HepG2 (cell line): Measurements from ENCODE around the gene HYAL1. TPM values are rescaled to one million over a fixed set of nuclear protein-coding genes. Genes with fewer than 3 reads are reported as not detected.

Source experiments
- ATAC-seq: fragments of 200-7000 bp; cut with Tn5 transposase; 3 replicates; pipeline ENCODE4 v1.9.1; 2020; ENCODE audit warnings: mild to moderate bottlenecking, moderate library complexity
- BruUV-seq: library from RNA; stranded (reverse); fragments of 400-500 nt; replicated peaks from 2 replicates; lab custom pipeline; 2021; lab: Mats Ljungman, UMichigan
- CTCF ChIA-PET: fragments of 300-600 bp; formaldehyde crosslinking; extraction: SDS; loops from one replicate; lab custom pipeline; 2021; ENCODE audit warnings: low total read pairs, inconsistent platforms, low intra/inter-chr PET ratio; lab: Yijun Ruan, JAX
- POLR2A ChIA-PET: fragments of 350-600 bp; sonication (Branson Sonifier 250); formaldehyde crosslinking; loops from one replicate; lab custom pipeline; 2020; ENCODE audit warnings: antibody characterized with exemption, inconsistent platforms; lab: Yijun Ruan, JAX
- DNase-seq: peaks from one replicate; pipeline ENCODE4 v3.0.0-alpha.2; 2015; ENCODE audit warnings: low spot score
- FAIRE-seq: peaks from 3 replicates; lab custom pipeline; 2011; peaks lifted over from hg19 to GRCh38; lab: Jason Lieb, UNC
- H2AFZ ChIP-seq: one replicate; pipeline ENCODE4 v1.6.1; 2011; ENCODE audit warnings: low read length, inconsistent platforms
- H3K27ac ChIP-seq: fragments of 300-600 bp; 3 replicates; pipeline ENCODE4 v1.8.0; 2011; ENCODE audit warnings: mixed run types, mild to moderate bottlenecking, mixed read lengths, low read length, inconsistent platforms; ENCODE audit not compliant: insufficient read depth; ENCODE audit errors: extremely low read length
- H3K27me3 ChIP-seq, 2 experiments: fragments of 200-600 bp in 1 of 2; 2 replicates in 1 of 2; 3 replicates in 1 of 2; pipeline versions ENCODE4 v1.6.0 to v1.8.0; 2011; ENCODE audit warnings: low read length in 2 of 2, mild to moderate bottlenecking in 2 of 2, moderate library complexity in 2 of 2, inconsistent platforms in 1 of 2; ENCODE audit not compliant: insufficient read depth in 2 of 2, control insufficient read depth in 1 of 2
- H3K36me3 ChIP-seq, 2 experiments: fragments of 200-600 bp in 1 of 2; replicated peaks in 1 of 2; 2 replicates in 1 of 2; 3 replicates in 1 of 2; pipeline versions ENCODE4 v1.5.1 to v1.8.0; 2011; ENCODE audit warnings: low read length in 2 of 2, inconsistent platforms in 1 of 2; ENCODE audit not compliant: insufficient read depth in 2 of 2, control insufficient read depth in 1 of 2
- H3K4me1 ChIP-seq: 2 replicates; pipeline ENCODE4 v1.5.1; 2012; ENCODE audit warnings: low read length, inconsistent platforms; ENCODE audit not compliant: insufficient read depth
- H3K4me2 ChIP-seq: 2 replicates; pipeline ENCODE4 v1.6.0; 2011; ENCODE audit warnings: low read depth, low read length, inconsistent platforms
- H3K4me3 ChIP-seq, 3 experiments: fragments of 200-600 bp in 1 of 3; sonication (generic), shearing (Covaris generic) in 1 of 3; replicated peaks in 1 of 3; 2 replicates each; pipeline ENCODE4 v1.5.1; 2011 to 2016; ENCODE audit warnings: low read length in 3 of 3, inconsistent platforms in 2 of 3, low read depth in 2 of 3, mild to moderate bottlenecking in 2 of 3, control low read depth in 1 of 3, mixed read lengths in 1 of 3; ENCODE audit not compliant: insufficient read depth in 1 of 3
- H3K79me2 ChIP-seq: one replicate; pipeline ENCODE4 v1.6.1; 2011; ENCODE audit warnings: low read length, inconsistent platforms; ENCODE audit not compliant: insufficient read depth
- H3K9ac ChIP-seq: 2 replicates; pipeline ENCODE4 v1.6.0; 2011; ENCODE audit warnings: mild to moderate bottlenecking, low read depth, low read length, inconsistent platforms; ENCODE audit not compliant: insufficient read depth
- H3K9me3 ChIP-seq: 2 replicates; pipeline ENCODE4 v1.5.1; 2012; ENCODE audit warnings: mild to moderate bottlenecking, low read length
- H4K20me1 ChIP-seq: 2 replicates; pipeline ENCODE4 v1.6.0; 2011; ENCODE audit warnings: inconsistent platforms, mild to moderate bottlenecking, low read length, moderate library complexity; ENCODE audit not compliant: insufficient read depth
- AGO1 ChIP-seq: fragments of 200-400 bp; formaldehyde crosslinking; IDR thresholded peaks from 2 replicates; pipeline ENCODE4 v1.6.1; 2017; ENCODE audit warnings: mild to moderate bottlenecking, low read depth, low read length, moderate library complexity; ENCODE audit not compliant: poor library complexity, severe bottlenecking
- ARNTL ChIP-seq: sonication (generic); formaldehyde crosslinking; IDR thresholded peaks from 2 replicates; pipeline ENCODE4 v1.4.0; 2020; ENCODE audit warnings: mild to moderate bottlenecking, missing genetic modification reagents
- GABPA ChIP-seq, 2 experiments: IDR thresholded peaks; 2 replicates each; pipeline ENCODE4 v1.6.1; 2011 to 2016; ENCODE audit warnings: low read depth in 2 of 2, low read length in 1 of 2, missing biosample characterization in 1 of 2, missing genetic modification characterization in 1 of 2
- HDAC1 ChIP-seq: sonication (generic); formaldehyde crosslinking; IDR thresholded peaks from 2 replicates; pipeline ENCODE4 v1.5.1; 2020; ENCODE audit warnings: mild to moderate bottlenecking, missing genetic modification reagents
- MED13 ChIP-seq: sonication (generic); formaldehyde crosslinking; IDR thresholded peaks from 2 replicates; pipeline ENCODE4 v1.5.0; 2020; ENCODE audit warnings: missing genetic modification reagents
- POLR2G ChIP-seq: fragments of 200-400 bp; formaldehyde crosslinking; IDR thresholded peaks from 2 replicates; pipeline ENCODE4 v1.6.1; 2018; ENCODE audit warnings: mild to moderate bottlenecking, low read depth, low read length, moderate library complexity
- RNF2 ChIP-seq: fragments of 450-650 bp; conservative IDR thresholded peaks from 2 replicates; pipeline ENCODE4 v1.6.1; 2016; ENCODE audit warnings: low read depth
- SAP130 ChIP-seq: IDR thresholded peaks from 2 replicates; pipeline ENCODE4 v1.6.1; 2016; ENCODE audit warnings: low read depth
- SP4 ChIP-seq: sonication (generic); formaldehyde crosslinking; IDR thresholded peaks from 2 replicates; pipeline ENCODE4 v1.8.1; 2023; ENCODE audit warnings: mild to moderate bottlenecking, missing genetic modification reagents
- ZNF263 ChIP-seq: sonication (generic); formaldehyde crosslinking; IDR thresholded peaks from 2 replicates; pipeline ENCODE4 v1.4.0; 2020; ENCODE audit warnings: missing genetic modification reagents
- ZNF274 ChIP-seq: sonication (generic); formaldehyde crosslinking; IDR thresholded peaks from 2 replicates; pipeline ENCODE4 v1.5.1; 2020; ENCODE audit warnings: mild to moderate bottlenecking, missing genetic modification reagents
- ZNF383 ChIP-seq: sonication (generic); formaldehyde crosslinking; IDR thresholded peaks from 2 replicates; pipeline ENCODE4 v1.4.0; 2020; ENCODE audit warnings: missing genetic modification reagents, mild to moderate bottlenecking, borderline replicate concordance
- ZNF543 ChIP-seq: sonication (generic); formaldehyde crosslinking; IDR thresholded peaks from 2 replicates; pipeline ENCODE4 v1.4.0; 2020; ENCODE audit warnings: mild to moderate bottlenecking, missing genetic modification reagents
- WGBS: methylation state at CpG from one replicate; pipeline ENCODE4 v1.1.6; 2017; ENCODE audit warnings: low lambda C conversion rate; 5-methylcytosine and 5-hydroxymethylcytosine counted together
- in situ Hi-C: cut with HindIII; loops from 2 replicates; pipeline ENCODE4 v1.10.0; 2017; ENCODE audit warnings: low pct_unique_long_range_greater_than_20kb; ENCODE audit not compliant: extremely low pct_ligation_motif_present
- intact Hi-C: fragments of 100-400 bp; cut with micrococcal nuclease; formaldehyde crosslinking; loops from one replicate; pipeline ENCODE4 v1.10.0; 2022; ENCODE audit not compliant: unreplicated experiment
- polyA plus RNA-seq, 8 experiments: library from polyadenylated mRNA; depleted of rRNA in 3 of 8; stranded (reverse) in 7 of 8; unstranded in 1 of 8; fragments of >200 nt; fragmentation: Illumina TruSeq in 4 of 8; extraction: Trizol in 4 of 8; gene quantifications; 2 replicates each; pipeline versions ENCODE4 v1.2.1 to v1.2.3, GENCODE V29; 2011 to 2016; ENCODE audit warnings: low read depth in 4 of 8, missing spikeins in 1 of 8, mixed read lengths in 1 of 8; ENCODE audit not compliant: insufficient read depth in 1 of 8
- total RNA-seq, 5 experiments: library from RNA; depleted of rRNA; stranded (reverse); fragments of >200 nt; fragmentation: Illumina TruSeq; extraction: Trizol; gene quantifications; 2 replicates each; pipeline ENCODE4 v1.2.3, GENCODE V29; 2016; ENCODE audit warnings: low read depth in 1 of 5
- TF ChIP-seq, protein P1 (sequence below): IDR thresholded peaks from 2 replicates; pipeline ENCODE4 v1.6.1; 2012; ENCODE audit warnings: inconsistent platforms
- TF ChIP-seq, protein P2 (sequence below): sonication (generic); formaldehyde crosslinking; IDR thresholded peaks from 2 replicates; pipeline ENCODE4 v1.4.0; 2020; ENCODE audit warnings: missing genetic modification reagents
- TF ChIP-seq, protein P3 (sequence below): IDR thresholded peaks from 2 replicates; pipeline ENCODE4 v1.6.1; 2016; ENCODE audit warnings: missing biosample characterization, missing genetic modification reagents, low read depth

HYAL1 gene
- total and polyA plus RNA-seq, 2 of the 13 experiments (the other 11 are each of a cell fraction or from before 2014, with no cell fraction given) = 76.5 to 193 TPM

DNA sequence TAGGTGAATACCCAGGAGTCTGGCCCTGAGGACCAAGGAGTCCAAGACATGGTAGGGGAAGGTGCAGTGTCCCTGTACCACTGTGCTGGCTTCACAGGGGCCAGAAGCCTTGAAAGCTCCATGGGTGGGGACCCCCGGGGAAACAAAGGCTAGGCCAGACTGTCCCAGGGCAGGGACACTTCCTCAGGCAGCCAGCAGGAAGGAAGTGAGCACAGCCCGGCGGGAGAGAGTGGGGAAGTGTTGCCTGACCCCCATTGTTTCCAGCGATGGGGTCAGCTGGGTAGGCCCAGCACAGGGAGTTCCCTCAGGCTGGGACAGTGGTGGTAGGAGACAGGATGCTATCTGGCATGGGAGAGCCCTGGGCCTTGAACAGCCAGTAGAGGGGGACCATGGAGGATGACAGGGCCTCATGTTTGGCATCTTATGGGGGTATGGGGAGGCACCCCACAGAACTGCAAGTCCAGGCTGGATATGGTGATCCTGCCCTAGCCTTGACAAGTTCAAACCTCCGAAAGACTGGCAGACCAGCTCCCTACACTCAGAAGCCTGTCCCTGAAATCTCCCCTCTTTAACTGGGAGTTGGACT lies 20.3 kb upstream of the HYAL1 start (continued):
- TF ChIP-seq ZNF274 (CRISPR knock-in tag) = 0 out of 2 replicates have a peak, but pooled peaks have one; percentile 6
- no peak for TF ChIP-seq ARNTL (CRISPR knock-in tag)
- TF ChIP-seq GABPA (IDR thresholded peaks at IDR 0.05; ENCODE audit: low read depth, low read length) = no peak
- 0 out of 2 replicates have a peak, but pooled peaks have one; percentile 10 for TF ChIP-seq GABPA (CRISPR knock-in tag; IDR thresholded peaks at IDR 0.05; ENCODE audit: low read depth)
- TF ChIP-seq AGO1 = no peak
- no peak for TF ChIP-seq RNF2
- TF ChIP-seq, all 625 proteins: peak for 6

DNA sequence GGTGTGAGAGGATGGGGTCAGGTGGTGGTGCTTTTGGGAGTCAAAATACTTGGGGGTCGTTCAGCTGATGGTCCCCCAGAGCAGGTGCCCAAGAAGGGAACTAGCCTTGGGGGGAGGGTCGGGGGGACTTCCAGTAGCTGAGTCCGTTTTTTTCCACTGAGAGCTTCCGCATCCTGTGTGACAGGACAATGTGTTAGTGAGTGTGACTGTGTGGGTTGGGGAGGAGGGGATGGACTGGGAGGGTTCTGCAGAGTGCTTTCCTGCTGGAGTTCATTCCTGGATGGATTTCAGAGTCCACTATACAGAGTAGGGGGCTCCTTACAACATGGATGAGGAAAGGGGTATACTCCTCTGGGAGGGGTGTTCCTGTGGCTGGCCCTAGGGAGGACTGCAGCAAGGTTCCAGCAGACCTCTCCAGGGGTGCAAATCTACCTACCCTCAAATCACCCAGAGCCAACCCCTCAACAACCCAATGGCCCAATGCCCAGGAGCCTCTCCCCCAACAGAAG lies 19.8 kb upstream of the HYAL1 start:
- Histone ChIP-seq H3K4me3 (peak overlapping the region in 1 of 3 experiments; percentile 91; a peak in 1 of 6 replicates), H3K9ac (peak overlapping the region; percentile 99), H2AFZ (no peak overlapping the region), H4K20me1 (no peaks in the 10 kb centered on the region), H3K27ac (peak overlapping the region; percentile 100), H3K4me1 (peaks cover 71% of the 10 kb centered on the region), H3K9me3 (no peaks in the 10 kb centered on the region), H3K4me2 (peak overlapping the region; percentile 94), H3K36me3 (peaks cover 7 to 26% of the 10 kb centered on the region in 2 experiments), H3K79me2 (peaks cover 38% of the 10 kb centered on the region), H3K27me3 (no peaks in the 10 kb centered on the region; a peak in 1 of 5 replicates)
- FAIRE-seq (peak; percentile 44), DNase-seq (no peak), ATAC-seq (no peak)
- ChIA-PET CTCF (interaction anchor here (2.3 kb wide), 1 partner anchor 20 kb away, joined by 15 read pairs; the partner anchor contains the start of gene HYAL1), POLR2A (interaction anchor here (0.7 to 13.0 kb wide), 7 partner anchors 13 to 60 kb away, joined by 3 to 222 read pairs (median 11); partner anchors contain the start of genes CYB561D2, HYAL1, HYAL3 and IFRD2)
- no TSS peak for BruUV-seq
- TF ChIP-seq, protein P1, sequence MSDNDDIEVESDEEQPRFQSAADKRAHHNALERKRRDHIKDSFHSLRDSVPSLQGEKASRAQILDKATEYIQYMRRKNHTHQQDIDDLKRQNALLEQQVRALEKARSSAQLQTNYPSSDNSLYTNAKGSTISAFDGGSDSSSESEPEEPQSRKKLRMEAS = 0 out of 2 replicates have a peak, but pooled peaks have one; percentile 17
- no peak for TF ChIP-seq SP4
- TF ChIP-seq HDAC1 (CRISPR knock-in tag) = 0 out of 2 replicates have a peak, but pooled peaks have one; percentile 10
- TF ChIP-seq POLR2G = 0 out of 2 replicates have a peak, but pooled peaks have one; percentile 13
- TF ChIP-seq, protein P2, sequence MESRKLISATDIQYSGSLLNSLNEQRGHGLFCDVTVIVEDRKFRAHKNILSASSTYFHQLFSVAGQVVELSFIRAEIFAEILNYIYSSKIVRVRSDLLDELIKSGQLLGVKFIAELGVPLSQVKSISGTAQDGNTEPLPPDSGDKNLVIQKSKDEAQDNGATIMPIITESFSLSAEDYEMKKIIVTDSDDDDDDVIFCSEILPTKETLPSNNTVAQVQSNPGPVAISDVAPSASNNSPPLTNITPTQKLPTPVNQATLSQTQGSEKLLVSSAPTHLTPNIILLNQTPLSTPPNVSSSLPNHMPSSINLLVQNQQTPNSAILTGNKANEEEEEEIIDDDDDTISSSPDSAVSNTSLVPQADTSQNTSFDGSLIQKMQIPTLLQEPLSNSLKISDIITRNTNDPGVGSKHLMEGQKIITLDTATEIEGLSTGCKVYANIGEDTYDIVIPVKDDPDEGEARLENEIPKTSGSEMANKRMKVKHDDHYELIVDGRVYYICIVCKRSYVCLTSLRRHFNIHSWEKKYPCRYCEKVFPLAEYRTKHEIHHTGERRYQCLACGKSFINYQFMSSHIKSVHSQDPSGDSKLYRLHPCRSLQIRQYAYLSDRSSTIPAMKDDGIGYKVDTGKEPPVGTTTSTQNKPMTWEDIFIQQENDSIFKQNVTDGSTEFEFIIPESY (CRISPR knock-in tag) = no peak
- TF ChIP-seq, protein P3, sequence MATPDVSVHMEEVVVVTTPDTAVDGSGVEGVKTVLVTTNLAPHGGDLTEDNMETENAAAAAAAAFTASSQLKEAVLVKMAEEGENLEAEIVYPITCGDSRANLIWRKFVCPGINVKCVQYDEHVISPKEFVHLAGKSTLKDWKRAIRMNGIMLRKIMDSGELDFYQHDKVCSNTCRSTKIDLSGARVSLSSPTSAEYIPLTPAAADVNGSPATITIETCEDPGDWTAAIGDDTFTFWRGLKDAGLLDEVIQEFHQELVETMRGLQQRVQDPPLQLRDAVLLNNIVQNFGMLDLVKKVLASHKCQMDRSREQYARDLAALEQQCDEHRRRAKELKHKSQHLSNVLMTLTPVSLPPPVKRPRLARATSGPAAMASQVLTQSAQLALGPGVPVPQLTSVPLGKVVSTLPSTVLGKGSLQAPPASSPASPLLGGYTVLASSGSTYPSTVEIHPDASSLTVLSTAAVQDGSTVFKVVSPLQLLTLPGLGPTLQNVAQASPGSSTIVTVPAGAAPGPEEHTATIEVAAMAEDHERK (CRISPR knock-in tag) = no peak
- 0 out of 2 replicates have a peak, but pooled peaks have one; percentile 18 for TF ChIP-seq ARNTL (CRISPR knock-in tag)
- TF ChIP-seq ZNF543 (CRISPR knock-in tag) = 0 out of 2 replicates have a peak, but pooled peaks have one; percentile 10
- TF ChIP-seq MED13 = 0 out of 2 replicates have a peak, but pooled peaks have one; percentile 34
- TF ChIP-seq ZNF383 (CRISPR knock-in tag) = 0 out of 2 replicates have a peak, but pooled peaks have one; percentile 3
- peak; percentile 48; the same call in 1 of the 2 replicates for TF ChIP-seq ZNF263 (CRISPR knock-in tag)
- TF ChIP-seq SAP130 (CRISPR knock-in tag) = peak; percentile 56
- intact Hi-C loops (no loop called here), in situ Hi-C loops (loop anchor here (5.0 kb wide), 1 partner anchor 61 kb away; no protein-coding TSS in a partner anchor)
- WGBS = 56% methylated on average over 4 of the region's 4 CpGs
